ENCODE measurements around the gene ACP2. TPM values are rescaled to one million over a fixed set of nuclear protein-coding genes. Genes with fewer than 3 reads are reported as not detected.

ACP2 gene
- total and polyA plus RNA-seq, 10 of the 15 experiments (the other 5 are each of a cell fraction or from before 2014, with no cell fraction given), result 0.98 to 11.7 (median 7.4) TPM

- TF ChIP-seq ZNF592 (IDR thresholded peaks at IDR 0.05) (no peak), FOXM1 (IDR thresholded peaks at IDR 0.05; ENCODE audit: low read depth, low read length) (no peak)
Measured at GRCh38 chr11:47245611-47246357, 2.8 kb downstream of the ACP2 start (continued).

- H3K36me3 ChIP-seq (ENCODE audit: control insufficient read depth in 2 of 2, insufficient read depth in 2 of 2, low read length in 1 of 2), result peaks cover 8 to 13% of the 10 kb centered on the region in 2 experiments; a peak in 3 of 4 replicates
- 0 out of 2 replicates have a peak, but pooled peaks cover 3% of the 10 kb centered on the region for H4K20me1 ChIP-seq (ENCODE audit: control insufficient read depth, insufficient read depth)
- H3K4me1 ChIP-seq (ENCODE audit: control insufficient read depth, insufficient read depth, low read length), result peaks cover 8% of the 10 kb centered on the region
- no peak overlapping the region for H2AFZ ChIP-seq (ENCODE audit: control insufficient read depth, low read depth, low read length)
- no TSS peak for BruUV-seq (replicated peaks)
- CTCF ChIA-PET, result interaction anchor here (0.7 kb wide), 1 partner anchor 29 kb away, joined by 3 read pairs; no protein-coding TSS in a partner anchor
- peaks cover 24% of the 10 kb centered on the region for H3K79me2 ChIP-seq (ENCODE audit: control insufficient read depth, insufficient read depth, low read length)
- intact Hi-C loops (cut with micrococcal nuclease; ENCODE audit: unreplicated experiment) (no loop called here), in situ Hi-C loops (cut with MboI) (no loop called here)
- no peak overlapping the region for H3K4me3 ChIP-seq
- SMC1A ChIA-PET (ENCODE audit: uncharacterized antibody, unreplicated experiment), result no interaction called here
- TF ChIP-seq DPF2 (IDR thresholded peaks at IDR 0.05) (no peak), IKZF1 (conservative IDR thresholded peaks at IDR 0.05) (no peak), POLR2A (IDR thresholded peaks at IDR 0.05; ENCODE audit: low read depth, low read length) (no peak), JUNB (IDR thresholded peaks at IDR 0.05) (no peak), SIX5 (IDR thresholded peaks at IDR 0.05; ENCODE audit: low read depth, low read length, severe bottlenecking) (no peak), E2F8 (IDR thresholded peaks at IDR 0.05; ENCODE audit: low read depth, partially characterized antibody) (no peak)
- DNase-seq (ENCODE audit: low read depth, low spot score), result no peak
- H3K27ac ChIP-seq (ENCODE audit: control insufficient read depth, insufficient read depth), result no peak overlapping the region
- no peak overlapping the region for H3K4me2 ChIP-seq (ENCODE audit: control insufficient read depth, insufficient read depth)
- RAD21 ChIA-PET (ENCODE audit: unreplicated experiment), result no interaction called here
- no peaks in the 10 kb centered on the region for H3K27me3 ChIP-seq (replicated peaks in 1 of 2; ENCODE audit: control insufficient read depth in 2 of 2, insufficient read depth in 2 of 2, low read length in 1 of 2)
- no peak overlapping the region for H3K9ac ChIP-seq (ENCODE audit: control insufficient read depth, insufficient read depth, low read length)
- FAIRE-seq, result no peak
- POLR2A ChIA-PET, result interaction anchor here (0.6 kb wide), 1 partner anchor 16 kb away, joined by 3 read pairs; no protein-coding TSS in a partner anchor
- no peak for ATAC-seq
- no peaks in the 10 kb centered on the region for H3K9me3 ChIP-seq (replicated peaks; ENCODE audit: control insufficient read depth, insufficient read depth, low read length)
- WGBS (ENCODE audit: insufficient coverage, insufficient replicate concordance, low lambda C conversion rate, missing lambda C conversion rate), result 88% methylated on average over 23 of the region's 23 CpGs
Measured at GRCh38 chr11:47244448-47245350, 3.9 kb downstream of the ACP2 start.

Measured in GM12878 (cell line).